ENCODE measurements around the gene TOMM70. TPM values are rescaled to one million over a fixed set of nuclear protein-coding genes. Genes with fewer than 3 reads are reported as not detected.

TOMM70 gene
- total RNA-seq, 1 experiment from 2014 or later: 59.2 TPM

DNA sequence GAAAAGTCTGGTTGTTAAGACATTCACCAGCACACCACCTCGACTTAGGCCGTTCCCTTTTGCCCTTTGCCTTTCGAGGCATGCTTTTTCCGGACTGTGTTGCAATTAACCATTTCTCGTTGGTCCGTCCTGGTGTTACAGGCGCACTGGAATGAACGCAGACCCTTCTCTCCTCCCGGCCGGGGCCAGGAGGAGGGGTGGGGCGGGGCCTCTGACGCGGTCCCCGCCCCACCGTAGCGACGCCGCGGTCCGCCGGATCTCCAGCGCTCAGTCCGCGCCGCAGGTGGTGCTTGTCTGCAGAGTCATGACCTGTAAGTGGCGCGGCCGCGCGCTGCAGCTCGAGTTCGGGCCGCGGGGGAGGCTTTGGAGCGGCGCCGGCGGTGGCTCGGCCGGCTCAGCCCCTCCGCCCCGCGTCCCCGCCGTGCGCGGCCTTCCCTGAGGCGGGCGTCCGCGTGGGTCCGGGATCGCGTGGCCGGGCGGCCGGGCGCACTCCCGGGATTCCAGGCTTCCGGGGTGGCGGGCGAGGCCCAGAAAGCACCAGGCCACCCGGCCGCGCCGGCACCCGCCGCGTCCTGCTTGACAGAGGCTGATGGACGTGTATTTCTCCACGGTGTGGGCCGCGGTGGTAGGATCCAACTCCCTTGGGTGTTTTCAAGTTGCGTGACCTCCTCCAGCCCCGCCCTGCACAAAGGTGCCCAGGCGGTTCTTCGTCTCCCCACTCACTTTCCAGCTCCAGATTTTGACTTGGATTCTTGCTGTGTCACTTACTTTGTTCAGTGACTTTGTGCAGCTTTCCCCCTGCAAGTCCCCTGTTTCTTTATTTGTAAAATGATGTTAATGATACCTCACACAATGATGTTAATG lies 66.2 kb downstream of the TOMM70 start, which contains the start of gene NIT2 (continued):
- no peak for TF ChIP-seq MYBL2 (CRISPR knock-in tag; IDR thresholded peaks at IDR 0.05)
- TF ChIP-seq, protein P1, sequence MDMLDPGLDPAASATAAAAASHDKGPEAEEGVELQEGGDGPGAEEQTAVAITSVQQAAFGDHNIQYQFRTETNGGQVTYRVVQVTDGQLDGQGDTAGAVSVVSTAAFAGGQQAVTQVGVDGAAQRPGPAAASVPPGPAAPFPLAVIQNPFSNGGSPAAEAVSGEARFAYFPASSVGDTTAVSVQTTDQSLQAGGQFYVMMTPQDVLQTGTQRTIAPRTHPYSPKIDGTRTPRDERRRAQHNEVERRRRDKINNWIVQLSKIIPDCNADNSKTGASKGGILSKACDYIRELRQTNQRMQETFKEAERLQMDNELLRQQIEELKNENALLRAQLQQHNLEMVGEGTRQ (CRISPR knock-in tag; IDR thresholded peaks at IDR 0.05): no peak; the same call in 1 of the 2 replicates
- peak; percentile 51 for TF ChIP-seq MAX (CRISPR knock-in tag; IDR thresholded peaks at IDR 0.05)
- TF ChIP-seq, protein P2, sequence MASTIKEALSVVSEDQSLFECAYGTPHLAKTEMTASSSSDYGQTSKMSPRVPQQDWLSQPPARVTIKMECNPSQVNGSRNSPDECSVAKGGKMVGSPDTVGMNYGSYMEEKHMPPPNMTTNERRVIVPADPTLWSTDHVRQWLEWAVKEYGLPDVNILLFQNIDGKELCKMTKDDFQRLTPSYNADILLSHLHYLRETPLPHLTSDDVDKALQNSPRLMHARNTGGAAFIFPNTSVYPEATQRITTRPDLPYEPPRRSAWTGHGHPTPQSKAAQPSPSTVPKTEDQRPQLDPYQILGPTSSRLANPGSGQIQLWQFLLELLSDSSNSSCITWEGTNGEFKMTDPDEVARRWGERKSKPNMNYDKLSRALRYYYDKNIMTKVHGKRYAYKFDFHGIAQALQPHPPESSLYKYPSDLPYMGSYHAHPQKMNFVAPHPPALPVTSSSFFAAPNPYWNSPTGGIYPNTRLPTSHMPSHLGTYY (CRISPR knock-in tag; IDR thresholded peaks at IDR 0.05): no peak
- TF ChIP-seq TEAD1 (CRISPR knock-in tag; IDR thresholded peaks at IDR 0.05): 0 out of 2 replicates have a peak, but pooled peaks have one; percentile 54
- TF ChIP-seq E2F5 (CRISPR knock-in tag; IDR thresholded peaks at IDR 0.05): no peak
- no peak for TF ChIP-seq NFYB (CRISPR knock-in tag; conservative IDR thresholded peaks at IDR 0.05; ENCODE audit: low read depth)
- no peak for TF ChIP-seq SMAD4 (CRISPR knock-in tag; IDR thresholded peaks at IDR 0.05)
- TF ChIP-seq TCF7 (CRISPR knock-in tag; IDR thresholded peaks at IDR 0.05; ENCODE audit: low read depth): no peak
- TF ChIP-seq FOXP4 (CRISPR knock-in tag; IDR thresholded peaks at IDR 0.05): no peak
- TF ChIP-seq ATF6 (CRISPR knock-in tag; IDR thresholded peaks at IDR 0.05): no peak
- TF ChIP-seq, protein P3, sequence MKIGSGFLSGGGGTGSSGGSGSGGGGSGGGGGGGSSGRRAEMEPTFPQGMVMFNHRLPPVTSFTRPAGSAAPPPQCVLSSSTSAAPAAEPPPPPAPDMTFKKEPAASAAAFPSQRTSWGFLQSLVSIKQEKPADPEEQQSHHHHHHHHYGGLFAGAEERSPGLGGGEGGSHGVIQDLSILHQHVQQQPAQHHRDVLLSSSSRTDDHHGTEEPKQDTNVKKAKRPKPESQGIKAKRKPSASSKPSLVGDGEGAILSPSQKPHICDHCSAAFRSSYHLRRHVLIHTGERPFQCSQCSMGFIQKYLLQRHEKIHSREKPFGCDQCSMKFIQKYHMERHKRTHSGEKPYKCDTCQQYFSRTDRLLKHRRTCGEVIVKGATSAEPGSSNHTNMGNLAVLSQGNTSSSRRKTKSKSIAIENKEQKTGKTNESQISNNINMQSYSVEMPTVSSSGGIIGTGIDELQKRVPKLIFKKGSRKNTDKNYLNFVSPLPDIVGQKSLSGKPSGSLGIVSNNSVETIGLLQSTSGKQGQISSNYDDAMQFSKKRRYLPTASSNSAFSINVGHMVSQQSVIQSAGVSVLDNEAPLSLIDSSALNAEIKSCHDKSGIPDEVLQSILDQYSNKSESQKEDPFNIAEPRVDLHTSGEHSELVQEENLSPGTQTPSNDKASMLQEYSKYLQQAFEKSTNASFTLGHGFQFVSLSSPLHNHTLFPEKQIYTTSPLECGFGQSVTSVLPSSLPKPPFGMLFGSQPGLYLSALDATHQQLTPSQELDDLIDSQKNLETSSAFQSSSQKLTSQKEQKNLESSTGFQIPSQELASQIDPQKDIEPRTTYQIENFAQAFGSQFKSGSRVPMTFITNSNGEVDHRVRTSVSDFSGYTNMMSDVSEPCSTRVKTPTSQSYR (CRISPR knock-in tag; IDR thresholded peaks at IDR 0.05): no peak
- TF ChIP-seq, protein P4, sequence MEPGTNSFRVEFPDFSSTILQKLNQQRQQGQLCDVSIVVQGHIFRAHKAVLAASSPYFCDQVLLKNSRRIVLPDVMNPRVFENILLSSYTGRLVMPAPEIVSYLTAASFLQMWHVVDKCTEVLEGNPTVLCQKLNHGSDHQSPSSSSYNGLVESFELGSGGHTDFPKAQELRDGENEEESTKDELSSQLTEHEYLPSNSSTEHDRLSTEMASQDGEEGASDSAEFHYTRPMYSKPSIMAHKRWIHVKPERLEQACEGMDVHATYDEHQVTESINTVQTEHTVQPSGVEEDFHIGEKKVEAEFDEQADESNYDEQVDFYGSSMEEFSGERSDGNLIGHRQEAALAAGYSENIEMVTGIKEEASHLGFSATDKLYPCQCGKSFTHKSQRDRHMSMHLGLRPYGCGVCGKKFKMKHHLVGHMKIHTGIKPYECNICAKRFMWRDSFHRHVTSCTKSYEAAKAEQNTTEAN (CRISPR knock-in tag; IDR thresholded peaks at IDR 0.05): no peak; the same call in 1 of the 2 replicates
- TF ChIP-seq, protein P5, sequence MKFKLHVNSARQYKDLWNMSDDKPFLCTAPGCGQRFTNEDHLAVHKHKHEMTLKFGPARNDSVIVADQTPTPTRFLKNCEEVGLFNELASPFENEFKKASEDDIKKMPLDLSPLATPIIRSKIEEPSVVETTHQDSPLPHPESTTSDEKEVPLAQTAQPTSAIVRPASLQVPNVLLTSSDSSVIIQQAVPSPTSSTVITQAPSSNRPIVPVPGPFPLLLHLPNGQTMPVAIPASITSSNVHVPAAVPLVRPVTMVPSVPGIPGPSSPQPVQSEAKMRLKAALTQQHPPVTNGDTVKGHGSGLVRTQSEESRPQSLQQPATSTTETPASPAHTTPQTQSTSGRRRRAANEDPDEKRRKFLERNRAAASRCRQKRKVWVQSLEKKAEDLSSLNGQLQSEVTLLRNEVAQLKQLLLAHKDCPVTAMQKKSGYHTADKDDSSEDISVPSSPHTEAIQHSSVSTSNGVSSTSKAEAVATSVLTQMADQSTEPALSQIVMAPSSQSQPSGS (CRISPR knock-in tag; IDR thresholded peaks at IDR 0.05; ENCODE audit: borderline replicate concordance, low read depth): no peak
- TF ChIP-seq PRRX2 (CRISPR knock-in tag; IDR thresholded peaks at IDR 0.05): no peak
- TF ChIP-seq TP53 (CRISPR knock-in tag; IDR thresholded peaks at IDR 0.05): no peak
- TF ChIP-seq ZNF138 (CRISPR knock-in tag; conservative IDR thresholded peaks at IDR 0.05): no peak
- TF ChIP-seq, protein P6, sequence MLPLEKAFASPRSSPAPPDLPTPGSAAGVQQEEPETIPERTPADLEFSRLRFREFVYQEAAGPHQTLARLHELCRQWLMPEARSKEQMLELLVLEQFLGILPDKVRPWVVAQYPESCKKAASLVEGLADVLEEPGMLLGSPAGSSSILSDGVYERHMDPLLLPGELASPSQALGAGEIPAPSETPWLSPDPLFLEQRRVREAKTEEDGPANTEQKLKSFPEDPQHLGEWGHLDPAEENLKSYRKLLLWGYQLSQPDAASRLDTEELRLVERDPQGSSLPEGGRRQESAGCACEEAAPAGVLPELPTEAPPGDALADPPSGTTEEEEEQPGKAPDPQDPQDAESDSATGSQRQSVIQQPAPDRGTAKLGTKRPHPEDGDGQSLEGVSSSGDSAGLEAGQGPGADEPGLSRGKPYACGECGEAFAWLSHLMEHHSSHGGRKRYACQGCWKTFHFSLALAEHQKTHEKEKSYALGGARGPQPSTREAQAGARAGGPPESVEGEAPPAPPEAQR (CRISPR knock-in tag; IDR thresholded peaks at IDR 0.05): no peak
- TF ChIP-seq ZNF317 (CRISPR knock-in tag; IDR thresholded peaks at IDR 0.05; ENCODE audit: borderline replicate concordance, low read depth): no peak
- peak; percentile 68; the same call in 1 of the 2 replicates for TF ChIP-seq FOXP1 (CRISPR knock-in tag; IDR thresholded peaks at IDR 0.05; ENCODE audit: borderline replicate concordance)
- no peak for TF ChIP-seq NR1H2 (CRISPR knock-in tag; IDR thresholded peaks at IDR 0.05)
- TF ChIP-seq NR2C2 (CRISPR knock-in tag; IDR thresholded peaks at IDR 0.05): no peak
- TF ChIP-seq ZNF423 (CRISPR knock-in tag; IDR thresholded peaks at IDR 0.05): 0 out of 2 replicates have a peak, but pooled peaks have one; percentile 22
